Ramos (cell line): Measurements from ENCODE around the gene PRCD.

Source experiments
- in situ Hi-C: fragments of 300-500 bp; cut with MboI; formaldehyde crosslinking; loops from one replicate; pipeline ENCODE4 v1.14.3; 2022; ENCODE audit warnings: low sequenced_read_pairs; ENCODE audit not compliant: unreplicated experiment

The PRCD gene

GRCh38 chr17:76566613-76566943 lies 26.7 kb downstream of the PRCD start:
- in situ Hi-C loops, result no loop called here

- in situ Hi-C loops, result no loop called here
Observed at GRCh38 chr17:76566988-76567431, 27.2 kb downstream of the PRCD start.

GRCh38 chr17:76567634-76568432 lies 28.0 kb downstream of the PRCD start:
- in situ Hi-C loops, result no loop called here

- in situ Hi-C loops, result no loop called here
Observed at GRCh38 chr17:76568811-76569221, 29.0 kb downstream of the PRCD start.

- in situ Hi-C loops, result no loop called here
Observed at GRCh38 chr17:76569607-76570279, 29.9 kb downstream of the PRCD start.

GRCh38 chr17:76570457-76570856 lies 30.6 kb downstream of the PRCD start:
- in situ Hi-C loops, result no loop called here

GRCh38 chr17:76570877-76571471 lies 31.1 kb downstream of the PRCD start:
- in situ Hi-C loops, result no loop called here

- in situ Hi-C loops, result no loop called here
Observed at GRCh38 chr17:76572201-76572910, 32.5 kb downstream of the PRCD start.

- in situ Hi-C loops, result no loop called here
Observed at GRCh38 chr17:76573096-76573495, 33.3 kb downstream of the PRCD start.

- in situ Hi-C loops, result no loop called here
Observed at GRCh38 chr17:76574166-76574565, 34.3 kb downstream of the PRCD start.

- in situ Hi-C loops, result no loop called here
Observed at GRCh38 chr17:76575570-76575969, 35.7 kb downstream of the PRCD start.

GRCh38 chr17:76576189-76576588 lies 36.3 kb downstream of the PRCD start:
- in situ Hi-C loops, result no loop called here

GRCh38 chr17:76577876-76578275 lies 38.0 kb downstream of the PRCD start:
- in situ Hi-C loops, result no loop called here

GRCh38 chr17:76578376-76578775 lies 38.5 kb downstream of the PRCD start:
- in situ Hi-C loops, result no loop called here

- in situ Hi-C loops, result no loop called here
Observed at GRCh38 chr17:76579281-76579680, 39.4 kb downstream of the PRCD start.

GRCh38 chr17:76581515-76581914 lies 41.7 kb downstream of the PRCD start:
- in situ Hi-C loops, result loop anchor here (5.0 kb wide), 1 partner anchor 36 kb away; no protein-coding TSS in a partner anchor

- in situ Hi-C loops, result loop anchor here (5.0 kb wide), 1 partner anchor 35 kb away; no protein-coding TSS in a partner anchor
Observed at GRCh38 chr17:76582660-76583059, 42.8 kb downstream of the PRCD start.

- in situ Hi-C loops, result loop anchor here (5.0 kb wide), 1 partner anchor 33 kb away; no protein-coding TSS in a partner anchor
Observed at GRCh38 chr17:76584427-76585032, 44.7 kb downstream of the PRCD start.

GRCh38 chr17:76585033-76585648 lies 45.3 kb downstream of the PRCD start:
- in situ Hi-C loops, result no loop called here
